HG03565 (cell line): Measurements from ENCODE around the gene DCC.
A peak's percentile ranks its signal among the peaks of the same experiment; 100 is the strongest.

Source experiments
- ATAC-seq: cut with Tn5 transposase; IDR thresholded peaks from one replicate; pipeline ENCODE4 v1.9.1; 2021; ENCODE audit warnings: mild to moderate bottlenecking, moderate library complexity; ENCODE audit not compliant: unreplicated experiment

DCC gene

DNA sequence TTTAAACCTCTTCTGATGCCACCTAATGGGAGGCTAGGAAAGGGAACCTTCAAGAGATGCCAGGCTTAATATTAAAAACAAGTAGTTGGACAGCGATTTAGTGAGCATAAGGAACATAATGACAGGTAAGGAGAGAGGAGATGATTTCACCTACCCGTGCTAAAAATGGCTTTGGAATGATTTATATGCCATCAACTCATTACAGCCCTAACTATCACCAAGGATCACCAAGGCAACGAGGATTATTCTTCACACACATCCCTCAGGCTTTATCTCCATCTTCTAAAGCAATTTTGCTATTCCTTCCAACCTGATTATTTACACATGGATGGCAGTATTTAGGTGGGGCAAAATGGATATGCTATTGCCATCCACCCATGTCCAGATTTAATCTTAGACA is 237.8 kb downstream of the DCC start:
- no peak for ATAC-seq

DNA sequence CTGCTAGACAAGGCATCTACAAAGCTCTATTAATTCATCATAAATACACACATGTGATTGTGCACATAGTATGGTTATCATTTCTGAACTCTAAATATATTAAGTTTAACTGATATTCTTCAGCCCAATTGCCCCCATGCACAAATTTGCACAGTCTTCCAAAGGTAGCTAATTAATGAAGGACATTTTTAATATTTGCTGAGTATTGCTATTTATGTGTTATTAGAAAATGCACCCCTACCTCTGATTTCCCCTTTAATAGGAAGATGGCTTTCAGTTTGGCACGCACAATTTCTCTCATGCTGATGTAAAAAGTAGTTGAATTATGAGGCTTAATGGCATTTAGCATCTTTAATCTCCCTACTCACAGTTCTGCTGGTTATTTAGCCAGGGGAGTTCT is 242.1 kb downstream of the DCC start:
- ATAC-seq = no peak

DNA sequence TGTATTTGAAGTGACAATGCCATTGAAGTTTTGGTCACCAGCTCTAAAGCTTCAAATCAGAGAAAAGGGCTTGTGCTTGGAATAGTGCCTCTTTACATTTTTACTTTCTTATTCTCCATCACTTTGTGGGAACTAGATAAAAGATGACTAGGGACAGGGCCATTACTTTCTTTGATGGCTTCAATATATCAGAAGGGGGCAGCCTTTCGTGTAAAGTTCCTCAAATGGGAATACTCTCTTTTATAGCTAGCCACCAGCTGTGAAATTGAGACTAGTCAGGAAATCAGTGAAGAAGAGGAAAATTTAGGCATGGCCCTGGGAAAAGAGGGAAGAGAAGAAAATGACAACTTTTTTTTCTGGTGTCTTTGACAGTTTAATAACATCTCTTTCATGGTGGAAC is 242.5 kb downstream of the DCC start:
- ATAC-seq = no peak

DNA sequence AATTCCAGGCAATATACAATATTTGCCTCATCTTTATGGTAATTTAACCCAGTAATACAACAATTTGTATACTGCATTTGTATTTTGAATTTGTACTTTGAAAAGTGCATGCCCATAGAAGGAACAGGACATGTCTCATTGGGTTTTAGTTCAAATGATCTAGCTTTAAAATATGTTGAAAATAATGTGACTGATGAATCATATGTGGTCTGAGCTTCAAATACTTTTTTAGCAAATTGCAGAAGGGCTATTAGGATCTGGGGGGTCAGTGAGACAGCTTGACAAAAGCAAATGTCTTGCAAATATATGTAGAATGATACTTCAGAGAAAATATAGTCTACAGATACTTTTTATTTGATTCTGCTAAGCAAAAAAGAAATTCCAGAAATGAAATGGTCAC is 248.9 kb downstream of the DCC start:
- no peak for ATAC-seq

DNA sequence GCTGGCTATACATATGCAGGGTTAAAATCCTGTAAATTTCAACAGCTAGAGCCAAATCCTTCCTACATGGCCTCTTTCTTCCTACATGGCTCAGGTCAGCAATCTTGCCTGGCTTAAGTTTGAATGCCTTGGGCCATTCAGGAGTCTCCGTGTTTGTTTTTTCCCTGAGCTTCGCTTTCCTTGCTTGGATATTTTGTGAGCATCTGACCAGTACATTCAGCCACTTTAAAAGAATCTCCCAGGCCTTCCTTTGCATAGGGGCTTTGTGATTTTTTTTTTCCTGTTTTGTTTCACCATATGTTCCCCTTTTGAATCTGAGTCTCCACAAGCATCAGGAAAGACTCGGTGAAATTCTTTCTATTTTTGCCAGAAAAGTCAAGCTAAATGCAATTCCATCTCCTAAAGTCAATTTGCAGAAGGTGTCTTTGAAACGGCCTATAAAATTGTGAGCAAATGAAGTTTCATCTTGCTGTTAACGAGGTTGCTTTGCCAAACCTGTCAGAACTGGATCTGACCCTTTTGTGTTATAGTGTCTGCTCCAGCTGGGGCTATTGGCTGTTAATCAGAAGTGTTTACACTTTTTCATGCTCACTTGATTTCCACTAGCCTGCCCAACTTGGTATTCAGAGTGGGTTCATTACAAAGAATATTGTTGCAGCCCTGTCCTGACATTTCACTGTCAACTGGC is 256.9 kb downstream of the DCC start:
- no peak for ATAC-seq

DNA sequence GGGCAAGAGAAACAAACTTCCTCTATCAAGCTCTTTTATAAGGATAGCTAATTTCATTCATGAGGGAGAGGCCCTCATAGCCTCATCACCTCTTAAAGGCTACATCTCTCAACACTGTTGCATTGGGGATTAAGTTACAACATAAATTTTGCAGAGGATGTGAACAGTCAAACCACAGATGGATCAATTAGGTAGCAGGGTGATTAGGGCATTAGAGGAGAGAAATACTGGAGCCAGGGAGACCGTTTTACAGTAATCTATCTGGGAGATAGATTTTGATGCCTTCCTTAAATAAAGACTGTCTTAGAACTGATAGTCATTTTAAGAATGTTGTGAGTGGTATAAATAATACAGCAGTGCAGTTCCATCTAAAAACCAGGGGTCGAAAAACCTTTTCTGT is 258.9 kb downstream of the DCC start:
- no peak for ATAC-seq

DNA sequence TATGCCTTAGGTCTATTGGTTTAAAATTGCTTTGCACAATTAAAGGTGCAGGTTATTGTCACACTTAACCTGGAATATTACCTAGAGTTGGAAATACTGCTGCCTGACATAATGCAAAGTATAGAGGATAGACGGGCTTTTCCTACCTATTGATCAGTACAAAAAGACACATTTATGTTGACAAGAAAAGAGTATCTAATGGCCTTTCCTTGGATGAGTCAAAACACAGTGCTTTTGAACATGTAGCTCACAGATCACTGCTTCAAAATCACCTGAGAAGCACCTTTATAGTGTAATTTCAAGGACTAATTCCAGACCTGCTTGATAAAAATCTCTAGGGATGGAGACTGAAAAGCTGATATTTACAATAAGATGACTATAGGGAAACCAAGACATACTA is 262.8 kb downstream of the DCC start:
- ATAC-seq = no peak

DNA sequence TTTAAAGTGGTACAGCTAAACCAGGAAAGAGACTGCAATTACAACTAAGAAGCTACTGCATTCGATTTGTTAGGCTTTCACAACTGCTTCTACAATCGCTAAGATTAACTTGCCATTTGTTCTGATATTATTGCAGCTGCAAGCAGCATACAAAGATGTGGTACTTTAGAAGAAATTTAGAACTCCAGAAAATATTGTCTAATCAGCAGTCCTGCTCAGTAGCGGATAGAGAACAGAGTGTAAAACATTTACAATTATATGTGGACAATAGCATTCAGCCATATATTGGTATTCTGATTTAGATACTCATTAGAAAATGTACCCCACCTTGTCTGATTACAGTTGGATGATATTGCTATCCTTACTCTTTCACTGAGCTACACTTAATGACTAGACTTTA is 265.3 kb downstream of the DCC start:
- ATAC-seq = no peak

DNA sequence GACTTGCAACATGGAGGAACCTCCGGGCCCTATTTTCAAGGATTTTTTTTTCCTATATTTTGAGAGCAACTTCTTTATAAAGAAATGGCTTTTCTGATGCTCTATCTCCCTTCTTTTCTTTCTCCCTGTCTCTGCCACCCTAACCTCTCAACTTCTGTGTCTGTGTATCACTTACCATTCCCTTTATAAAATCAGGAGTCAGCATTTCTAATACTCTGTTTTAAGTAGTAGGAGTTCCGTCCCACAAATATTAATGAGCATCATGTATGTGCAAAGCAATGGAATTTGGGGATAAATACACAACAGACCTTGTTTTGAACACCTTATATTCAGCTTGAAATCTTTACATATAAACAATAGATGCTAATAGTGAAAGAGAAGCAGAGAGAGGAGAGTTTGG is 268.0 kb downstream of the DCC start:
- no peak for ATAC-seq

DNA sequence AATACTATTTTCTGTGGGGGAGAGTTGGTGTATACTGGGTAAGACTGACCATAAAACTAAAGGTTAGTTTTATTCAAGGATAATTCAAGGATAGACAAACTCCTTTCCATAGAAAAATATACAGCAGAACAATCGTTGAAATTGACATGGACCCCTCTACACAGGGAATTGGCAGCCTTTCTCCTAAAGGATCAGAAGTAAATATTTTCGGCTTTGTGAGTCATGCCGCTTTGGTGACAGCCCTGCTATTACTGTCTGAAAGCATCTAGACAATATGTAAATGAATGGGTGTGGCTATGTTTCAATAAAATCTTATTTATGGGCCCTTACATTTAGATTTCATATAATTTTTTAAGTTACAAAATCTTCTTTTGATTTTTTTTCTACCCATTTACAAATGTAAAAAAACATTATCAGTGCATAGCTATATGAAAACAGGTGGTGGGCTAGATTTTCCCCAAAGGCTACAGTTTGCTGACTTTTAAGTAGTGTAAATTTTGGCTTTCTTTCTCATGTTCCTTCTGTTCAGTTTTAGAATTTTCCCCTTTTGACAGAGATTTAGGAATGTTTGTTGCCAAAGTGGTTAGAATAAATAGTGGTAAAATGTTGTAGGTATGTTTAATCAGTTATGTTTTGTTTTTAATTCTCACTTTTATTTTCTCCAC is 270.6 kb downstream of the DCC start:
- no peak for ATAC-seq

DNA sequence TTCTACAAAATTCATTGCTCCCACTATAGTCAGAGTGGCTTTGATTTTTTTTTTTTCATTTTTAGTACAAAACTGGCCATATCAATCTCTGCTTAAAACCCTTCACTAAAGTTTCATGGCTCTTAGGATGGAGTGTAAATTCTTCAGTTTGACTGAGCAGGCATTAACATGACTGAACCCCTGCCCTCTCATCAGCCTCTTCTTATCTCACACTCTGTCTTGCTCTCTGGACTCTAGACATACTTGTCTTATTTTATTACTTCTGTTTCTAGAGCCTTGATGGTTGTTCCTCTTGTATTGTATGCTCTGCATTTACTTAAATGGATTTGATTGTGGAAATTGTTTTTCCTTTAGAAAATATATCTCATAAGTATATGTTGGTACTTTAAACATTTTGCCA is 272.4 kb downstream of the DCC start:
- no peak for ATAC-seq

DNA sequence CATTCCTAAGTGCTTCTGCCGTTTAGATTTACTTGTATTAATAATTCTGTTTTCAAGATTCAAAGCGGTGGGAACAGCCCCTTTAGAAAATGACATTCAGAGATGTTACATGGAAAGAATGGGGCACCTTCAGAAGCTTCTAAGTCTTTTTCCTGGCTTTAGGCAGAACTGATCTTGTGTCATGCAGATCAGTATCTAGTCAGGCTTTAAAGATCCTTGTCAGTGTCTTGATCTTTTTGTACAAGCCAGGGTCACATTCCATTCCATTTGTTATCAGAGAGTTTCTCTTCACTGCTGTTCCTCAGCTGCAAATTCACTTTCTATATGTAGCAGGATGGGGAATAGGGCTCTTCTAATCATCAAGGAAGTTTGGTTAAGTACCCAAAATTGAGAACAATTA is 275.3 kb downstream of the DCC start:
- no peak for ATAC-seq

DNA sequence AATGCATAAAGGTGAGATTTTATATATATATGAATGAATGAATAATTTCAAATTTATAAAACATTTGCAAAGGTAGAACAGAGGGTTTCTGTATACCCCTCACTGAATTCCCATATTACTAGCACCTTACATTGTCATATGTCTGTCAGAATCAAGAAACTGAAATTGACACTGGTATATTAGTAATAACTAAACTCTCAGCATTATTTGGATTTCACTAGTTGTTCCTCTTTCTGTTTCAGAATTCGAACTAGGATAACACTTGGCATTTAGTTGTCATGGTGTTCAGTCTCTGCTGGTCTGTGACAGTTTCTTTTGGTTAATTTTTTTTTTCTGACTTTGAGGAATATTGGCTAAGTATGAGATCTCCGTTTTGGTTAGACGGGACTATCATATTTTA is 275.9 kb downstream of the DCC start:
- peak; percentile 96 for ATAC-seq

DNA sequence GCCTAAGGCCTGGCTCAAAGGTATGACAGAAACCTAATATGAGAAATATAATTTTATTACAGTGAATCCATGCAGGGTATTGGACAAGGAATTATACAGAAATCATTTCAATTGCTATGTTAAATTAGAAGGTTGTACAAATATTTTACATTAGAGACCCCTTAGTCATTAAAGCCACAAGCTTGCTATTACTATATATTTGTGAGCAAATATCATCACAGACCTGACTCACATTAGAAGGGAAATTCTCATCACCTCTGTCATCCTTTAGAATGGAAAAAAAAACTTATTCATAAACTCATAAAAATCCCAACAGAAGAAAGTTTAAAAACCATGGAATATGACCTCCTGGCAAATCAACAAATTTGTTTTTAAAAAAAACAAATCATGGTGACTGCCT is 277.9 kb downstream of the DCC start:
- ATAC-seq = no peak

DNA sequence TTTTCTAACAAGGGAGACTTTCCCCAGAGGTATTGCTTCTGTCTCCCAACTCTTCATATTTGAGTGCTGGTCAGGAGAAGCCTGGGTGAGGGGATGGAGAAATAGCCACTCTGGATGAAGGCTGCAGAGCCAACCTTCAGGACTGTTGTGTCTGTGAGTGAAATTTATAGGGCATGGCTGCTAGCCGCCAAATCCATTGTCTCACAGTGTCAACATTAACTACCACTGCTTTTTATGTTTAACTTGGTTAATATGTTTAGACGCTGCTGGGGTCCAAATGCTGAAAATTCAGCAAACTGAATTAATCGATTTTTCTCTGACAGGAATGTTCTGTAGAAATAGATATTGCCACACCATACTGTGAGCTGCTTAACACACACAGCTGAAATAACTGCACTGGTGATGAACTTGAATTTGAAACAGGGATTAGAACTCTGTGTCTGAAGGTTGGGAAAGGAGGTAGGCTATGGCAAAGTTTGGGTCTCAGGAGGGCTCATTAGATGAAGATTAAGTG is 281.0 kb downstream of the DCC start:
- ATAC-seq = no peak

DNA sequence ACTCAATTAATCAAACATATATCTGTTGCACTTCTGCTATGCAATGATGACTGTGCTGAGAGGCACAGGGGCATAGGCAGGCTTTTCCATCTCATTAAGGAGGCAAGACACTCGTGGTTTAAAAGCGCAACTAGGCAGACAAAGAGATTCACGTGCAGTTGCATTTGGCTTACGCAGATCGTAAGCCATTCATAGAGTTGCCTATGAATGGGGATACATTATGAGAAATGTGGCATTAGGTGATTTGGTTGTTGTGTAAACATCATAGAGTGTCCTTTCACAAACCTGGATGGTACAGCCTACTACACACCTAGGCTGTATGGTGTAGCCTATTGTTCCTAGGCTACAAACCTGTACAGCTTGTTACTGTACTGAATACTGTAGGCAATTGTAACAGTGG is 284.7 kb downstream of the DCC start:
- no peak for ATAC-seq

DNA sequence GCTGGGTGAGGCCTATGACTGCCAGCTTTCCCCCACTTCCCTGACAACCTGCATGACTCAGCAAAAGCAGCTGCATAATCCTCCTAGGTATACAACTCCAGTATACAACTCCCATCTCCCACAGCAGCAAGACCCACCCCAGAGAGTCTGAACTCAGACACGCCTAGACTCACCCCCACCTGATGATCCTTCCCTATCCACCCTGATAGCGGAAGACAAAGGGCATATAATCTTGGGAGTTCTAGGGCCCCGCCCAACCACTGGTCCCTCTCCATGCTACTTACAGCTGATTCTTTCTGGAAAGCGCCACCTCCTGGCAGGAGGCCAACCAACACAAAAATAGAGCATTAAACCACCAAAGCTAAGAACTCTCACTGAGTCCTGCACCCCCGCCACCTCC is 296.5 kb downstream of the DCC start:
- ATAC-seq = no peak

DNA sequence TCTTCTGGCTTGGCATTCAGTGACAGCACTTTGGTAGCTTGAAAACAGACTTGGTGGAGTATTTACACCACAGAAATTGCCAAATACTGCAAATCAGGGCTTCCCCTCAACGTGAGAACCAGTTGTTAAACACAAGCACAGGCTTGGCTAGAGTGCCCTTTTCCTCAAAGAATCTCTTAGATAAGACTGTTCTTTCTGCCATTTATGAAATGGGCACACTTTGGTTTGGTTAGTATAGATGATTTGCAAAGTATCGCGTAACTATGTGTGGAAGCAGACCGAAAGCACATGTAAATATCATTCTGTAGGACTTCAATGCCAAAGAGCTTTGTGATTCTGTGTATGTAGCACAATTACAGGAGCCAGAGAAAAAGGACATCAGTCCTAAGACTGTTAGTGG is 308.2 kb downstream of the DCC start:
- no peak for ATAC-seq

DNA sequence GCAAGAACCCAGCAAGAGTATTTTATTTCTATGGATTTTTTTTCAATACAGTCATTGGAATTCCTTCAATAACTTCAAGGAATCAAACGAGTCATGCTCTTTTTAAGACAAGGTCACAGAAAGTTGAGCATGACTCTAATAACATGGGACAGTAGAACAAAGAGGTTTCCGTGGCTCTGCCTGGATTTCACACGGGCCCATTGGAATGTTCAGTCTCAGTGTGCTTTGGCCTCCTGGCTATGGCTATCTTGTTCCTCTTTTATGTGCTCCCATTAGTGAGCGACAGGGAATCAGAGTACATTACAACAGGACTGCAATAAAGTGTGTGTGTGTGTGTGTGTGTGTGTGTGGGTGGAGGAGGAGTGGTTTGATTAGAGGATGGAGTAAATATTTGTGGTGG is 312.4 kb downstream of the DCC start:
- ATAC-seq = no peak

DNA sequence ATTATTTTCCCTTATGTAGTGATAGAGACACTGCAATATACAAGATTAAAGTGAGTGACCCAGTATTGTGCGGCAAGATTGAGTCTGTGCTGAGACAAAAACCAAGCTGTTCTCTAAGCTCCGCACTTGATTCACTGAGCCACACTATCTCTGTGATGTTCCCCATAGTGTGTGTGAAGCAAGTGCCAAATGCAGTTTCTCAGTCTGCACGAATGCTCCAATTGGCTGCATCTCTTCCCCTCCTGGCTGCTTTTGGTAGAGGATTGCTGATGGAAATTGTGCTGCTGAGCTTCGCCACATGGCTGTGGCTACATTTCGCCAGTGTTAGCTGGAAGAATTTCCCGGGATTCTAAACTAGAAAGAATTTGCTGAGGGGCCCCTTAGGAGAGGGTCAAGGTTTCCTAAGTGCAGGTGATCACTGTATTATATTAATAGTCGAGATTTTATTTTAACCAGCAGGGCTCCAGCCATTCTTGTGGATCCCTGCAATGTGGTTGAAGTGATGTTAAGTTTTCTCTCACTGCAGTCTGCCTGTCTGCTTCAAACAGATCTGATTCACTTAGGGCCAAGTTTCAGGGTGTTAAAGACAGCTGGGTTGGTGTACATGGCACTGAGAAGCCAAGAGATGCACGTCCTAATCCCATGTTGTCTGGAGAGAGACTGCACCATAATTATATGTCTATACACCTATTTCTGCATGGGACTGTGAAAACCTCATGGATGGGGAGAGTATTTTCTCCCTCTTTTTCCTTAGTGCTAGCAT is 317.2 kb downstream of the DCC start:
- no peak for ATAC-seq

DNA sequence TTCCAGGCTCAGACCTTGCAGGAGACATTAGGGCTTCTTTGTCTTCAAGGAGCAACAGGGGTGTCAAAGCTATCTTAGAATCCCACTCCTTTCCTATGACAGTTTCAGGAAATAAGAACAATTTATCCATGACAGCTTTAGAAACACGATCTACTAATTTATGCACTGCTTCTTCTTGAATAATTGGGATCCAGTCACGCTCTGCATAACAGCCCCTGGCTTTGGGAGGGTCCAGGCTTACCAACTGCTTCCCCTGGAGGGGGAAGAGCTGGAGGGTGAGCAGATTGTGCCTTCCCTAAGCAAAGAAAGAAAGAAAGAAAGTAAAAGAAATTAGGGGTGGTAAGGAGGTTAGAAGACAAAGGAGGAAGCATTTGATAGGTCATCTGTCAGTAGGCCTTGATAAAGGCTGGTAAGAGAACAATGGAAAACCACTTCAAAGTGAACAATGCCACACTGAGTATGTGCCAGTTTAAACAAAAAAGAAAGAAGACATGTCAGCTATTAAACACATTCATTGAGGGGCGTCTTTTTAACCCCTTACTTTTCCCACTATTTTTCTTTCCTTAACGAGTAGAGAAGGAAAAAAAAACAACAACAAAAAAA is 327.6 kb downstream of the DCC start:
- ATAC-seq = no peak

DNA sequence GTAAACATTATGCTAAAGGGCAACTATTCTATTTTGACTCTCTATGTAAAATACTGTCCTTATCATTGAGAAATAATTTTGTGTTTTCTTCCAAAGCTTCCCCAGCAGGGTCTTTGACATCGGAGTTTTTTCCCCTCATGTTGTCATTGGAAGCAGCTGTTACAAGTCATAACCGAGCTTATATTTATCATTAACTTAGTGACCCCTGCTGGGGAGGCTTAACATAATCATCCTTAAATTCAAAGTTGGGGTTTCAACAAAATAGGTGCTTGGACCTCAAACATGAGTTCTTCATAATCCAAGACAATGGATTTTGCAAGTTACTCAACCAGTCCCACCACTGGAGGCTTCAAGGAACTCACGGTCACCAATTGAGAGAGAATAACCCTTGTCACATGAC is 330.9 kb downstream of the DCC start:
- no peak for ATAC-seq
